ENCODE measurements around the gene PHLDA3. TPM values are rescaled to one million over a fixed set of nuclear protein-coding genes. Genes with fewer than 3 reads are reported as not detected.

Gene PHLDA3
- total RNA-seq, 2 experiments from 2014 or later = 0.45 to 0.71 TPM

DNA sequence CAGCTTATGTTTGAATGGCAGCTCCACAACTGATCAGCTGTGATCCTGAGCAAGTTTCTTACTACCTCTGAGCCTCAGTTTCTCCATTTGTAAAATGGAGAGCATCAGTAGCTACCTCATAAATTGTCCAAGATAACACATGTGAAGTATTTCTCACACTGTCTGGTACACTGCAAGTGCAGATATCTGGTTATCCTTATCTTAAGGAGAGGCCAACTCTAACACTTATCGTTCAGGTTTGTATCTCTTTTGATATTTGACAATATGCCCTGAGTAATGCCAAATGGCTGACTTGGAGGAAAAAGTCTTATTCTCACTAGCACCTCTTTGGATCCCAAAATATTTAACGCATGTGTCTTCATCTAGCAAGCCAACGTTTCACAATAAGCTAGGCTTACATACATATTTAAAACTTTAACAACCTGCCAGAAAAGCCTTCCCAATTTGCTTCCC, 35.2 kb upstream of the PHLDA3 start:
- Histone ChIP-seq H3K4me3 (ENCODE audit: low read length) (no peak overlapping the region), H3K4me1 (ENCODE audit: insufficient read depth, low read length) (peaks cover 40% of the 10 kb centered on the region), H3K27ac (ENCODE audit: low read depth in 1 of 2, low read length in 2 of 2) (no peak overlapping the region), H3K36me3 (ENCODE audit: insufficient read depth, low read length) (peaks cover 5% of the 10 kb centered on the region), H3K27me3 (ENCODE audit: control insufficient read depth in 1 of 2, insufficient read depth in 2 of 2, low read length in 2 of 2) (no peaks in the 10 kb centered on the region), H3K9me3 (ENCODE audit: control insufficient read depth in 1 of 2, insufficient read depth in 1 of 2, low read length in 2 of 2) (no peaks in the 10 kb centered on the region)
- DNase-seq (no peak), ATAC-seq (ENCODE audit: poor library complexity) (no peak)
- H3K4me1 Mint-ChIP-seq (ENCODE audit: low read depth) = peaks cover 41% of the 10 kb centered on the region
- no peaks in the 10 kb centered on the region for H3K36me3 Mint-ChIP-seq (ENCODE audit: low read depth)
- TF ChIP-seq, protein P1, sequence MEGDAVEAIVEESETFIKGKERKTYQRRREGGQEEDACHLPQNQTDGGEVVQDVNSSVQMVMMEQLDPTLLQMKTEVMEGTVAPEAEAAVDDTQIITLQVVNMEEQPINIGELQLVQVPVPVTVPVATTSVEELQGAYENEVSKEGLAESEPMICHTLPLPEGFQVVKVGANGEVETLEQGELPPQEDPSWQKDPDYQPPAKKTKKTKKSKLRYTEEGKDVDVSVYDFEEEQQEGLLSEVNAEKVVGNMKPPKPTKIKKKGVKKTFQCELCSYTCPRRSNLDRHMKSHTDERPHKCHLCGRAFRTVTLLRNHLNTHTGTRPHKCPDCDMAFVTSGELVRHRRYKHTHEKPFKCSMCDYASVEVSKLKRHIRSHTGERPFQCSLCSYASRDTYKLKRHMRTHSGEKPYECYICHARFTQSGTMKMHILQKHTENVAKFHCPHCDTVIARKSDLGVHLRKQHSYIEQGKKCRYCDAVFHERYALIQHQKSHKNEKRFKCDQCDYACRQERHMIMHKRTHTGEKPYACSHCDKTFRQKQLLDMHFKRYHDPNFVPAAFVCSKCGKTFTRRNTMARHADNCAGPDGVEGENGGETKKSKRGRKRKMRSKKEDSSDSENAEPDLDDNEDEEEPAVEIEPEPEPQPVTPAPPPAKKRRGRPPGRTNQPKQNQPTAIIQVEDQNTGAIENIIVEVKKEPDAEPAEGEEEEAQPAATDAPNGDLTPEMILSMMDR (IDR thresholded peaks at IDR 0.05) = no peak
- ChIA-PET POLR2A (interaction anchor here (1.3 kb wide), 1 partner anchor 9 kb away, joined by 4 read pairs; no protein-coding TSS in a partner anchor), CTCF (interaction anchor here (0.6 to 4.3 kb wide), 2 partner anchors 8 to 22 kb away, joined by 3 to 29 read pairs; no protein-coding TSS in a partner anchor)
- no peak overlapping the region for H3K27ac Mint-ChIP-seq
- no peaks in the 10 kb centered on the region for H3K27me3 Mint-ChIP-seq
- H3K4me3 Mint-ChIP-seq = no peak overlapping the region
- H3K9me3 Mint-ChIP-seq = no peaks in the 10 kb centered on the region
- intact Hi-C loops (cut with DNase I, micrococcal nuclease) = loop anchor here in 1 of 2 experiments (10.0 kb wide), 1 partner anchor 349 kb away; the partner anchor contains the start of gene TMEM9

DNA sequence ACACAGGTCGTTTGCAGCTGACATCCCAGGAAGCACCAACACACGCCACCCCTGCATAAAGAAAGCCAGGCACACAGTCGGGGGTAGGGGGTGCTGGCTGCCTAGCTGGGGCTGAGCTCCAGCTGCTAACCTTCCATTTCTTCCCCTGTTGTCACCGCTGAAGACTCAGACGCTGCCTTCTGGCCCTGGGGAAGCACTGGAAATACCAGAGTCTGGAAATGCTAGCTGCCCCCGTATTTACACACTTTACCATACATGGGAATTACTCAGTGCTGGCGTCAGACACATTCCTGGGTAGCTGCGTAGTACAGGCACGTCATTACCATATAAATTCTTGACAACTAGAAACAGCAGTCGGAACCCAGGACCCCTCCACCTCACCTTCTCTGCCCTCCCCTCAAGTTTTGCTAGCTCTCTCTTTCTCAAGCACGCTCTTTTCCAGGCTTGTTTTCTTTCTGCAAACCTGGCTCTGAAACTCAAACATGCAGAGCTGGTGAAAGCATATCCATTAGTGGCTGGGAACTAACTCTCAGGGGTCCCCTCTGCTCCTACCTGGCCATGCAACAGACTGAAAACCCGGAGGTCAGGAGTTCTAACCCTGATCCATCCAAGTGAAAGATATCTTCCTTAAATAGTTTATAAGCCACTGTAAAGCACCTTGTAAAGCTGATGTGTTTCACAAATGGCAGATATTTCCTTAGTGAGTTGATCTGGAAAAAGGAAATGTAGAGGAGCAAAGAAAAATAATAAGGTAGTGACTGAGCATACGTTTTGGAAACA, 34.6 kb upstream of the PHLDA3 start:
- Mint-ChIP-seq H3K27ac (no peak overlapping the region), H3K9me3 (no peaks in the 10 kb centered on the region), H3K4me3 (no peak overlapping the region), H3K4me1 (ENCODE audit: low read depth) (peaks cover 36% of the 10 kb centered on the region), H3K36me3 (ENCODE audit: low read depth) (no peaks in the 10 kb centered on the region), H3K27me3 (no peaks in the 10 kb centered on the region)
- Histone ChIP-seq H3K27me3 (ENCODE audit: control insufficient read depth in 1 of 2, insufficient read depth in 2 of 2, low read length in 2 of 2) (no peaks in the 10 kb centered on the region), H3K4me1 (ENCODE audit: insufficient read depth, low read length) (peaks cover 40% of the 10 kb centered on the region), H3K9me3 (ENCODE audit: control insufficient read depth in 1 of 2, insufficient read depth in 1 of 2, low read length in 2 of 2) (no peaks in the 10 kb centered on the region), H3K36me3 (ENCODE audit: insufficient read depth, low read length) (peaks cover 5% of the 10 kb centered on the region), H3K4me3 (ENCODE audit: low read length) (no peak overlapping the region), H3K27ac (ENCODE audit: low read depth in 1 of 2, low read length in 2 of 2) (no peak overlapping the region)
- TF ChIP-seq, protein P1 (IDR thresholded peaks at IDR 0.05) = no peak
- ATAC-seq (ENCODE audit: poor library complexity) (no peak), DNase-seq (no peak)
- POLR2A ChIA-PET = interaction anchor here (1.3 kb wide), 1 partner anchor 9 kb away, joined by 4 read pairs; no protein-coding TSS in a partner anchor
- intact Hi-C loops (cut with DNase I, micrococcal nuclease) = loop anchor here in 1 of 2 experiments (10.0 kb wide), 1 partner anchor 349 kb away; the partner anchor contains the start of gene TMEM9
- CTCF ChIA-PET = interaction anchor here (0.6 to 4.3 kb wide), 2 partner anchors 9 to 21 kb away, joined by 3 to 29 read pairs; no protein-coding TSS in a partner anchor

DNA sequence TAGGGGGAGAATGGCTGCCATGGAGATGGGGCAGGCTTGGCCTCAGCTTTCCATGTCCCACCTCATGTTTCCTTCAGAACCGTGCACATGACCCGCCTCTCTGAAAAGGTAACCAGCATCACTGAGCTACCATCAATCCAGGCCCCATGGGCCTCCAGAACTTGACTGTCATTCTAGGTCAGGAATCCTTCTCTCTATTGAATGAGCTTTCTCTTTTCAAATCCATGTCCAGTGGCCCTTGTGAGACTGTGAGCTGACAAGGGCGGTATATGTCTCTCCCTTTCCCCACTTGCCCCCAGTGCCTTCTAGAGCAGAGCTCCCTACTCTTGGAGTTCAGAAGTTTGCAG, 33.5 kb upstream of the PHLDA3 start:
- H3K27ac Mint-ChIP-seq = no peak overlapping the region
- H3K36me3 Mint-ChIP-seq (ENCODE audit: low read depth) = no peaks in the 10 kb centered on the region
- no peaks in the 10 kb centered on the region for H3K9me3 ChIP-seq (ENCODE audit: control insufficient read depth in 1 of 2, insufficient read depth in 1 of 2, low read length in 2 of 2)
- DNase-seq = no peak
- TF ChIP-seq, protein P1 (IDR thresholded peaks at IDR 0.05) = no peak
- peaks cover 29% of the 10 kb centered on the region for H3K4me1 Mint-ChIP-seq (ENCODE audit: low read depth)
- H3K4me3 Mint-ChIP-seq = no peak overlapping the region
- H3K4me1 ChIP-seq (ENCODE audit: insufficient read depth, low read length) = peaks cover 33% of the 10 kb centered on the region
- ChIA-PET POLR2A (interaction anchor here (0.8 kb wide), 1 partner anchor 10 kb away, joined by 3 read pairs; no protein-coding TSS in a partner anchor), CTCF (interaction anchor here (1.3 to 4.3 kb wide), 2 partner anchors 10 to 21 kb away, joined by 3 to 29 read pairs; no protein-coding TSS in a partner anchor)
- no peaks in the 10 kb centered on the region for H3K27me3 ChIP-seq (ENCODE audit: control insufficient read depth in 1 of 2, insufficient read depth in 2 of 2, low read length in 2 of 2)
- no peaks in the 10 kb centered on the region for H3K9me3 Mint-ChIP-seq
- H3K4me3 ChIP-seq (ENCODE audit: low read length) = no peak overlapping the region
- no peaks in the 10 kb centered on the region for H3K27me3 Mint-ChIP-seq
- no peak overlapping the region for H3K27ac ChIP-seq (ENCODE audit: low read depth in 1 of 2, low read length in 2 of 2)
- peaks cover 7% of the 10 kb centered on the region for H3K36me3 ChIP-seq (ENCODE audit: insufficient read depth, low read length)
- ATAC-seq (ENCODE audit: poor library complexity) = no peak
- intact Hi-C loops (cut with DNase I, micrococcal nuclease) = loop anchor here in 1 of 2 experiments (10.0 kb wide), 1 partner anchor 348 kb away; the partner anchor contains the start of gene TMEM9
